ENCODE measurements around the gene SRRM4.

Gene SRRM4

DNA sequence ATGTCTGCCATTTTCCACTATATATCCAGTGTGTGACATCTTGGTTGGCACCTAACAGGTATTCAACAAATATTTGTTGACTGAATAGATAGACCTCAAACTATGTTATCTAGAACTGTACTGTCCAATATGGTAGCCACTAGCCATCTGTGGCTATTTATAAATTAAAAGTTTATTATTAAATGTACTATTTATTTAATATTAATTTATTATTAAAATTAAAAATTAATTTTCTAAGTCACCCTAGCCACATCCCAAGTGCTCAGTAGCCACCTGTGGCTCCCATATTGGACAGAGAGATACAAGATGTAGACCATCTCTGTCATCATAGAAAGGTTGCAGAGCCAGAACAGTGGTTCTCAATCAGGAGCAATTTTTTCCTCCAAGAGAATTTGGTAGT, 69.3 kb downstream of the SRRM4 start:
- TF ChIP-seq POLR2A (IDR thresholded peaks at IDR 0.05; ENCODE audit: low read depth, low read length) (no peak), TAF1 (IDR thresholded peaks at IDR 0.05; ENCODE audit: borderline replicate concordance, low read depth, low read length) (no peak), POLR2AphosphoS5 (IDR thresholded peaks at IDR 0.05; ENCODE audit: low read depth, low read length) (no peak)
- no peak for FAIRE-seq
- no peak for DNase-seq (ENCODE audit: insufficient read length)

DNA sequence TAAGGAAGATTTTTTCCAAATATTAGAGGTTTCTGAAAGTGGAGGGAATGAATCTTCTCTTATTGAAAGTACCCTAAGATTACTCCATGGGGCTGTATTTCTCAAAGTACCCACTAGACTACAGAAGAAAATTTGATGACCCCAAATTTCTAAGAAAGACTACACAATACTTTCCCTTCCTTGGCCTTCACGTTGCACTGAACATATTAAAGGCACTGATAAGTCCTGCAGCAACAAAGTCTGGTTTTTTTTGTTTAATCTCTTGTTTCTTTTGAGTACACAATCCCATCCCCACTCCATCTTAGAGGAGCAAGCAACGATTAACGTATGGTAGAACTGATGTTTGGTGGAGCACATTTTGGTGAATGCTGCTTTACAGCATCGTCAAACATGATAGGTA, 70.1 kb downstream of the SRRM4 start:
- no peak for TF ChIP-seq POLR2A (IDR thresholded peaks at IDR 0.05; ENCODE audit: low read depth, low read length)
- no peak for TF ChIP-seq TAF1 (IDR thresholded peaks at IDR 0.05; ENCODE audit: borderline replicate concordance, low read depth, low read length)
- TF ChIP-seq POLR2AphosphoS5 (IDR thresholded peaks at IDR 0.05; ENCODE audit: low read depth, low read length) = no peak
- no peak for FAIRE-seq
- DNase-seq (ENCODE audit: insufficient read length) = no peak

DNA sequence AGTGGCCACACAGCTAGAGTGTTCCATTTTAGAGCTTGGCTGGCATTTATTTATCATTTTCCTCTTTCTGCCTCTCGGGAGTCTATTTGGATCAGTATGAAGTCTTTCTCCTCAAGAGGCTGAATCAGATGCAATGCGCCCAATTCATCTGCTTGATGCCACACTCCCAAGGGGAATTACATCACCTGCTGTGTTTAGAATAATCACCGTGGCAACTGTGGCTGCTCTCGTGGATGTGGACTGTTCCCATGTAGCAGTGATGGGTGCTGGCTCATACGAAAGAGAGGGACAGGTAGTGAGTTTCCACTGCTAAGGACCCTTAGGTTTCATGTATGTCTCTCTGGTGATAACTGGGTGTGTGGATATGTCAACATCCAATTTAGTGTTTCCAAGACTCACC, 70.7 kb downstream of the SRRM4 start:
- no peak for FAIRE-seq
- TF ChIP-seq POLR2A (IDR thresholded peaks at IDR 0.05; ENCODE audit: low read depth, low read length) (no peak), POLR2AphosphoS5 (IDR thresholded peaks at IDR 0.05; ENCODE audit: low read depth, low read length) (no peak), TAF1 (IDR thresholded peaks at IDR 0.05; ENCODE audit: borderline replicate concordance, low read depth, low read length) (no peak)
- no peak for DNase-seq (ENCODE audit: insufficient read length)

DNA sequence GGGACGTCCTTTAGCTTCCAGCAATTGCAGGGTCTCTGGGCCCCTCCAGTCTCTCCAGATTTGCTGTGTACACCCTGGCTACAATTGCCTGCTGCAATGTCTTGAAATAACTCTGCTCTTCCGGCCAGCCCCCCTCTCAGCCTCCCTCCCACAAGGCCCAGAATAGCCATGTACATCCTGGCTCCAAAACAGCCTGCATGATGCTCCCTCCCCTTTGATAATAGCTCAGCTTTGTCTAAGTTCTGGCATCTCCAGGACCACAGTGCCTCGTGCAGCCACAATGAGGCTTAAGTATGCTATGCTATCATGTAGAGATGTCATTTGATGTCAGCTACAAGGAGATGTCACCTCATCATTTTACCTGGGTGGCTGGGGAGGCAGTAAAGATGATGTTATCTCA, 74.6 kb downstream of the SRRM4 start:
- FAIRE-seq = no peak
- no peak for TF ChIP-seq TAF1 (IDR thresholded peaks at IDR 0.05; ENCODE audit: borderline replicate concordance, low read depth, low read length)
- no peak for TF ChIP-seq POLR2A (IDR thresholded peaks at IDR 0.05; ENCODE audit: low read depth, low read length)
- no peak for TF ChIP-seq POLR2AphosphoS5 (IDR thresholded peaks at IDR 0.05; ENCODE audit: low read depth, low read length)

DNA sequence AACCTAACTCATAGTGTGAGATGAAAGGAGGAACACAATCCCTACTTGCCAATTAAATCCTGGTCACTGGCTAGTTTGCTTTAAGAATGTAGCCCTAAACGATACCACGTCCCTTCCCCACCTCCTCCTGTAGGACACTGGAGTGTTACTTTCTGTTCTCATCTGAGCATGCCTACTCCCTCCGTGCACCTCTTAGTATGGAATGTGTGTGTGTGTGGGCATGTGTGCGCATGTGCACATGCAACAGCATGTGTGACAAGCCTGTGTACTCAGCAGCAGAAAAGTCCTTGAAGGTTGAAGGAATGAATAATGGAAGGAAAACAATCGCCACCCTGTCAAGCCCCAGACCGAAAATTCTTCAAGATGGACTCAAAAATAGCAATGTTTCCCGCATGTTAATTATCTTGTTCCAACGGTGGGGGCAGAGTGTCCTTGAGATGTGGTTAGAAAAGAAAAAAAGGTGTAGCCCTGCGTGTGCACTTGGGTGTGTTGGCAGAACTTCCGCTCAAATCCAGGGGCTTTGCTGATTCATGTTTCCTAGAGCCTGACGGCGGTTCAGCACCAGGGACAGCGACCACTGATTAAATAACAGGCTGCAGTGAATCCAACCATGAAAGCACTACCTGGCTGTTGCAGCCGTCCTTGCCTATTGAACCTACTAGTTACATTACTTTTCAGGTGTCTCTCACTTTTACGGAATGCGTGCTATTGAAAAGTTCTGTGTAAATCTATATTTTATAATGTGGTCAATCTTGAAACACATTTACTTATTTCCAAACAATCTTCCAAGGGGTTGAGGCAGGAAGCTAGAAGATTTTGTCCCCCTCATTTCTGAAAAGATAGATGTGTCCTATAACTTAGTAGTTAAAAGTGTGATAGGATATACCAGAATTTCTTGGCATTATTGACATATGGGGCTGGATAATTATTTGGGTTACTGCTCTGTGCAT, 79.8 kb downstream of the SRRM4 start:
- no peak for DNase-seq (ENCODE audit: insufficient read length)
- FAIRE-seq = no peak
- no peak for TF ChIP-seq POLR2AphosphoS5 (IDR thresholded peaks at IDR 0.05; ENCODE audit: low read depth, low read length)
- no peak for TF ChIP-seq TAF1 (IDR thresholded peaks at IDR 0.05; ENCODE audit: borderline replicate concordance, low read depth, low read length)
- no peak for TF ChIP-seq POLR2A (IDR thresholded peaks at IDR 0.05; ENCODE audit: low read depth, low read length)

More for the DNA sequence above, 74.6 kb downstream of the SRRM4 start:
- no peak for DNase-seq (ENCODE audit: insufficient read length)

DNA sequence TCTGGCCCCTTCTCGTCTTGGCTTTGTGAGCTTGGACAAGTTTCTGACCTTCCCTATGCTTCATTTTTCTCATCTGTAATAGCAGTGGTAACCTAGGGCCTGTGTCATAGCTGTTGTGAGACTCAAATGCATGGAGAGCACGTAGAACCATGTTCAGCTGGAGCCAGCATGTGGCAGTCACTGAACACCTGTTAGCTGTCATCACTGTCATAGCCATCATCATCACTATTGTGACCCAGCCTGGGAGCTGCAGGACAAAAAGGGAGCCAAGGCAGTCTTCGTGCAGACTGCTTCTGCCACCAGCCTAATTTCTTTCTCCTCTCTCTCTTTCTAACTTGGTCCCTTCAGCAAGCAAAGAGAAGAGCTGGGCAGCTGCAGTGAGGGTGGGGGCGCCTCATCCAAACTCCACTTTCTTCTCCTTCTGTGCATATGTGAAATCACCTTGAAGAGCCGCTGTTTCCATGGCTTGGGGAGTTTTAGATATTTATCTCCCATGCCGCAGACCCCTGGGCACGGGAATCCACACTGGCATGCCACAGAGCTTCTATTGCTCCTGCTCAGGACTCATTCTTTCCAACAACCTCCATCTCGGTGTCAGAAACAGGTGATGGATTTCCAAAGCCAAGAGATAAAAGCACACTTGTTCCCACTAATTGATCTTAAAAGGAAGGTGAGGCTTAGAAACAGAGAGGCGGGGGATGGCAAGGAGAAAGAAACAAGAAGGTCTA, 87.0 kb downstream of the SRRM4 start:
- FAIRE-seq = no peak
- no peak for DNase-seq (ENCODE audit: insufficient read length)

DNA sequence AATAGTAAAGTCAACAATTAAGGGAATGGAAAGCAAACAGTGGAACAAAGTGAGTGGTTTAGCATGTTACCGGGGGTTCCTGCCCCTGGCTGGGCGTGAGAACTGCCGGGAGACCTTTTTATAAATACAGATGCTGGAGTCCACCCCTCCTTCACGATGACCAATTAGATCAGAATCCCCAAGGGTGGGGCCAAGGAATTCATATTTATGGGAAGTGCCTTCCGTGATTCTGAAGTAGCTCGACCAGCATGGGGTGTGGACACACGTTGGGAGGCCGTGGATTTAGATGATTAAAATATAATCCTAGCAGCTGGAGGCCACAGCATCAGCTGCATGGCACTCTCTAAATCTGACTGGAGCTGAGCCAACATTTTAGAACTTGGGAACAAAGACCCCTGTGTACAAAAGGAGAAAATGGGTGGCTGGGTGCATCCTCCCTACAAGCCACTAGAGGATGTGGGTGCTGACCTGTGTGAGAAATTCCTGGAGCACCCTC, 87.9 kb downstream of the SRRM4 start:
- TF ChIP-seq TAF1 (IDR thresholded peaks at IDR 0.05; ENCODE audit: borderline replicate concordance, low read depth, low read length) = no peak
- TF ChIP-seq POLR2A (IDR thresholded peaks at IDR 0.05; ENCODE audit: low read depth, low read length) = no peak
- TF ChIP-seq POLR2AphosphoS5 (IDR thresholded peaks at IDR 0.05; ENCODE audit: low read depth, low read length) = no peak
- no peak for FAIRE-seq
- DNase-seq (ENCODE audit: insufficient read length) = no peak

More for the DNA sequence above, 87.0 kb downstream of the SRRM4 start:
- TF ChIP-seq POLR2A (IDR thresholded peaks at IDR 0.05; ENCODE audit: low read depth, low read length) (no peak), TAF1 (IDR thresholded peaks at IDR 0.05; ENCODE audit: borderline replicate concordance, low read depth, low read length) (no peak), POLR2AphosphoS5 (IDR thresholded peaks at IDR 0.05; ENCODE audit: low read depth, low read length) (no peak)

DNA sequence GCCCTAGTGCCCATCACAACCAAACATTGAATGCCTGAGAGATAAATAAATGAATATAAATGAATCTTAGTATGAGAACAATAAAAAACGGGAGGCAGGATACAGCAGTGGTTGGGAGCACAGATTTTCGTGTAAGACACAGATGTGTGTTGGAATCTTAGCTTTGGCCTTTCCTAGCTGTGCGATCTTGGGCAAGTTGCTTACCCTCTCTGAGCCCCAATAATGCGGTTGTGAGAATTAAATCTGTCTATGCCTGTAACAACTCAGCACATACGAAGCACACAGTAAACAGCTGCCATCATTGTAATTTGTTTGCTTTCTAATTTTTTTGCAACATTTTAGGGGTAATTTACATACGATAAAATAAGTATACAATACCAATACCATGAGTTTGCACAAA, 89.8 kb downstream of the SRRM4 start:
- TF ChIP-seq POLR2A (IDR thresholded peaks at IDR 0.05; ENCODE audit: low read depth, low read length) = no peak
- no peak for TF ChIP-seq POLR2AphosphoS5 (IDR thresholded peaks at IDR 0.05; ENCODE audit: low read depth, low read length)
- TF ChIP-seq TAF1 (IDR thresholded peaks at IDR 0.05; ENCODE audit: borderline replicate concordance, low read depth, low read length) = no peak
- DNase-seq (ENCODE audit: insufficient read length) (no peak), FAIRE-seq (no peak)

DNA sequence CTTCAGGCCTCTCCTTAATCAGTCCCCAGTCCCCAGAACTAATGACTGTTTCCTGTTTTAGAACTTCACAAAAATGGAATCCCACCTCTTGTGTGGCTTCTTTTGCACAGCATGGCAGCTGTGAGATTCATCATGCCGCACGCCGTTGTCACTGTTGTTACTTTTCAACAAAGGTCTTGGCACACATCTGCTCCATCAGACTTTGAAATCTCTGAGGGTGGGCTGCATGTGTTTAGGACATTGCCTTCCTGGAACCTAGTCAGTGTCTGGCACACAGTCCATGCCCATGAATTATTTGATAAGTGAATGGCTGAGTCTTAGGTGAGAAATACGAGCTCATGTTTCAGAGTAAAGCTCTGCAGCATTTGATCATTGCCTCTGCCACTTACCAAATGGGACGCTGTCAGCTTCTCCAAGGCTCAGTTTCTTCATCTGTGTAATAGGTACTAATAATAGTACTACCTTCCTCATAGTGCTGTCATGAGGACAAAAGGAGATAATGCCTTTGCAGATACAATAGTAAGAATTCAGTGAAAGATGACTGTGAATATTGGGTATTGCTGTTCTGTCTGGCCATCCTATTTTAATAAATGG, 90.4 kb downstream of the SRRM4 start:
- FAIRE-seq (no peak), DNase-seq (ENCODE audit: insufficient read length) (no peak)
- TF ChIP-seq POLR2AphosphoS5 (IDR thresholded peaks at IDR 0.05; ENCODE audit: low read depth, low read length) = no peak
- TF ChIP-seq POLR2A (IDR thresholded peaks at IDR 0.05; ENCODE audit: low read depth, low read length) = no peak
- no peak for TF ChIP-seq TAF1 (IDR thresholded peaks at IDR 0.05; ENCODE audit: borderline replicate concordance, low read depth, low read length)

DNA sequence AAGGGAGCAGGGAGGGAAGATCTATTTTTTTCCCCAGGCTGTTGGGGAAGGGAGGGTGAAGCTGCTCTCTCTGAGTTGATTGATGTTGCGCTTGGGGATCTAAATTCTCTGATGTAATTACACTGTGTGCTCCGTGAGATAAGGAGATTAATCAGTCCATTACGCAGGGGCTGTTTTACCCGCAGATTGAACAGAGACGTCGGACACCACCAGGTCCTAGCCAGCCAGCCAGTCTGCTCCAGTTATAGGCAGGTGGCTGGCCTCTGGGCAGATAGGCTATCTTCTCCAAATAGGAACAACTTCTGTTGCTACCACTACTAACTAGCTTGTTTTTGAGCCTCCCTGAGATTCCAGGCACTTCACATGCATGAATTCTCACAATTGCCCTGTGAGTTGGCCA, 91.1 kb downstream of the SRRM4 start:
- TF ChIP-seq POLR2AphosphoS5 (IDR thresholded peaks at IDR 0.05; ENCODE audit: low read depth, low read length) (no peak), TAF1 (IDR thresholded peaks at IDR 0.05; ENCODE audit: borderline replicate concordance, low read depth, low read length) (no peak), POLR2A (IDR thresholded peaks at IDR 0.05; ENCODE audit: low read depth, low read length) (no peak)
- FAIRE-seq = no peak
- no peak for DNase-seq (ENCODE audit: insufficient read length)

DNA sequence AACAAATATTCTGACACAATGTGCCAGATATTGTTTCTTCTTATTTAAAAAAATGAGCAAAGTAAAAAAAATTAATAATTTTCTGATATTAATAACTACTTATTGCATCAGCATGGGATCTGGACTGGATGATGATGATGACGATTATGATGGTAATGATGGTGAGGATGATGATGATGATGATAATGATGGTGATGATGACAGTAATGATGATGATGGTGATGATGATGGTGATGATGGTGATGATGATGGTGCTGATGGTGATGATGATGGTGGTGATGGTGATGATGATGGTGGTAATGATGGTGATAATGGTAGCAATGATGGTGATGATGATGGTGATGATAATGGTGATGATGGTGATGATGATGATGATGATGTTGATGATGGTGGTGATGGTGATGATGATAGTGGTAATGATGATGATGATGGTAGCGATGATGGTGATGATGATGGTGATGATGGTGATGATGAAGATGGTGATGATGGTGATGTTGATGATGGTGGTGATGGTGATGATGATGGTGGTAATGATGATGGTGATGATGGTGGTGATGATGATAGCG, 94.0 kb downstream of the SRRM4 start:
- TF ChIP-seq POLR2A (IDR thresholded peaks at IDR 0.05; ENCODE audit: low read depth, low read length) = no peak
- no peak for TF ChIP-seq TAF1 (IDR thresholded peaks at IDR 0.05; ENCODE audit: borderline replicate concordance, low read depth, low read length)
- no peak for TF ChIP-seq POLR2AphosphoS5 (IDR thresholded peaks at IDR 0.05; ENCODE audit: low read depth, low read length)
- peak; percentile 65 for FAIRE-seq
- no peak for DNase-seq (ENCODE audit: insufficient read length)
